Measurements from ENCODE around the gene DAP.

DNA sequence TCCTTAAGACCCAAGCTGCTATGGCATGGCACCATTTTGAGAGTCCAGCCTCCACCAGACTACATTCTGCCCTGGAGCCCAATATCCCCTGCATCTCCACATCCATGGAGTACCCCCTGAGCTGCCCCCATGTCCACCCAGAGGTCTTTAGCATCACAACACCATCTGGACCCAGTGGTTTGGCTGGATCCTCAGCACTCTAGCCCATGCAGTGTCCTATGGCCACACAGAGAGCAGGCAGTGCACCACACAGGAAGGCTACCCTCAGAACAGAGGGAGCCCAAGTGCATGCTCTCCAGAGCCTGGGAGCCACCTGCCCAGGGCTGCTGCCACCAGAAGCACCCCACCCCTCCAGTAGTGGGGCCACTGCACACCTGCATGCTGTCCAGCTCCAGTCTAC is 18.6 kb upstream of the DAP start:
- TF ChIP-seq, protein P1, sequence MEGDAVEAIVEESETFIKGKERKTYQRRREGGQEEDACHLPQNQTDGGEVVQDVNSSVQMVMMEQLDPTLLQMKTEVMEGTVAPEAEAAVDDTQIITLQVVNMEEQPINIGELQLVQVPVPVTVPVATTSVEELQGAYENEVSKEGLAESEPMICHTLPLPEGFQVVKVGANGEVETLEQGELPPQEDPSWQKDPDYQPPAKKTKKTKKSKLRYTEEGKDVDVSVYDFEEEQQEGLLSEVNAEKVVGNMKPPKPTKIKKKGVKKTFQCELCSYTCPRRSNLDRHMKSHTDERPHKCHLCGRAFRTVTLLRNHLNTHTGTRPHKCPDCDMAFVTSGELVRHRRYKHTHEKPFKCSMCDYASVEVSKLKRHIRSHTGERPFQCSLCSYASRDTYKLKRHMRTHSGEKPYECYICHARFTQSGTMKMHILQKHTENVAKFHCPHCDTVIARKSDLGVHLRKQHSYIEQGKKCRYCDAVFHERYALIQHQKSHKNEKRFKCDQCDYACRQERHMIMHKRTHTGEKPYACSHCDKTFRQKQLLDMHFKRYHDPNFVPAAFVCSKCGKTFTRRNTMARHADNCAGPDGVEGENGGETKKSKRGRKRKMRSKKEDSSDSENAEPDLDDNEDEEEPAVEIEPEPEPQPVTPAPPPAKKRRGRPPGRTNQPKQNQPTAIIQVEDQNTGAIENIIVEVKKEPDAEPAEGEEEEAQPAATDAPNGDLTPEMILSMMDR (IDR thresholded peaks at IDR 0.05; ENCODE audit: insufficient read depth, low read length, poor library complexity, severe bottlenecking), result no peak
- TF ChIP-seq EZH2phosphoT487 (conservative IDR thresholded peaks at IDR 0.05; ENCODE audit: low read length), result no peak

Data from SU-DHL-6 (cell line).